ENCODE results near the gene LAYN.
A peak's percentile ranks its signal among the peaks of the same experiment; 100 is the strongest.

The LAYN gene

DNA sequence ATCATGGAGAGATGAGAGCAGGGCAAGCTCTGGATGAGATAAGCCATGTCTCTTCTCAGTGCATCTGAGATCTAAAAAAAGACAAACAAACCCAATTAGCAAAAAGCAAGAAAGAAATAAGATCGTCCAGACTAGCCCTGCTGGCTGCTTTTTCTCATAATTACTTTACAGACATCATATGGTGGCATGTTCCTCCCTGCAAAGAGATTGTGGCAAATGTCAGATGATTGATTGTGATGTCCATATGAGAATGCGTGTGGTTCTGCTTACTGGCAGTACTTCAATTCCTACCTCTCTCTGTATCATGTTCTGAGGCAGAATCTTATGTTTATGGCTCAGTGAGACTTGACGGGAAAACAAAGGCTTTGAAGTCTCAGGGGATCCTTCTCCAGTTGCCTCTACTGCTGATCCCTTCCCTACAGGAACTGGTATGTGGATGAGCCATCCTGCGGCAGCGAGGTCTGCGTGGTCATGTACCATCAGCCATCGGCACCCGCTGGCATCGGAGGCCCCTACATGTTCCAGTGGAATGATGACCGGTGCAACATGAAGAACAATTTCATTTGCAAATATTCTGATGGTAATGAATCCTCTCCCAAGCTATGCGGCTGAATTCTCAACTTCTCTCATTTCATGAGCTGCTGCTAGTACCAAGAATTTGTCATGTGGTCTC, 8.8 kb downstream of the LAYN start:
- no peak overlapping the region for H3K4me3 ChIP-seq (replicated peaks in 1 of 2; ENCODE audit: low read depth in 2 of 2, low read length in 2 of 2)
- DNase-seq (ENCODE audit: low read depth in 2 of 2): no peak
- TF ChIP-seq, protein P1, sequence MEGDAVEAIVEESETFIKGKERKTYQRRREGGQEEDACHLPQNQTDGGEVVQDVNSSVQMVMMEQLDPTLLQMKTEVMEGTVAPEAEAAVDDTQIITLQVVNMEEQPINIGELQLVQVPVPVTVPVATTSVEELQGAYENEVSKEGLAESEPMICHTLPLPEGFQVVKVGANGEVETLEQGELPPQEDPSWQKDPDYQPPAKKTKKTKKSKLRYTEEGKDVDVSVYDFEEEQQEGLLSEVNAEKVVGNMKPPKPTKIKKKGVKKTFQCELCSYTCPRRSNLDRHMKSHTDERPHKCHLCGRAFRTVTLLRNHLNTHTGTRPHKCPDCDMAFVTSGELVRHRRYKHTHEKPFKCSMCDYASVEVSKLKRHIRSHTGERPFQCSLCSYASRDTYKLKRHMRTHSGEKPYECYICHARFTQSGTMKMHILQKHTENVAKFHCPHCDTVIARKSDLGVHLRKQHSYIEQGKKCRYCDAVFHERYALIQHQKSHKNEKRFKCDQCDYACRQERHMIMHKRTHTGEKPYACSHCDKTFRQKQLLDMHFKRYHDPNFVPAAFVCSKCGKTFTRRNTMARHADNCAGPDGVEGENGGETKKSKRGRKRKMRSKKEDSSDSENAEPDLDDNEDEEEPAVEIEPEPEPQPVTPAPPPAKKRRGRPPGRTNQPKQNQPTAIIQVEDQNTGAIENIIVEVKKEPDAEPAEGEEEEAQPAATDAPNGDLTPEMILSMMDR (IDR thresholded peaks at IDR 0.05; ENCODE audit: low read depth, low read length): no peak

DNA sequence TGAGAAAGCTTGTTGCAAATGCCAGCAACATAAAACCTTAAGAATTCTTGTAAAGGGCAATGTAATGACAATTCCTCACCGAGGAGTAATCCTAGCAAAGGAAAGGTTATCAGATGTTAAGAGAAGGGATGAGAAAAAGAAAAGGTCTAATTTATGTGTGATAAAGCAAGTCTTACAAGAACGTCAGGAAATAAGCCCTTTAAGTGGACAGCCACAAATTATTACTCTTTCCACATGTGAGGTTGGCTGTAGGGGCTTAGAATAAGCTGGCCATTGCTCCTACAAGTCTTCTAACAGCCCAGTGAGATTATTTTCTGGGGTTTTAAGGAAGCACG, 9.3 kb downstream of the LAYN start:
- no peak for DNase-seq (ENCODE audit: low read depth in 2 of 2)
- H3K4me3 ChIP-seq (replicated peaks in 1 of 2; ENCODE audit: low read depth in 2 of 2, low read length in 2 of 2): no peak overlapping the region
- TF ChIP-seq, protein P1 (IDR thresholded peaks at IDR 0.05; ENCODE audit: low read depth, low read length): no peak

DNA sequence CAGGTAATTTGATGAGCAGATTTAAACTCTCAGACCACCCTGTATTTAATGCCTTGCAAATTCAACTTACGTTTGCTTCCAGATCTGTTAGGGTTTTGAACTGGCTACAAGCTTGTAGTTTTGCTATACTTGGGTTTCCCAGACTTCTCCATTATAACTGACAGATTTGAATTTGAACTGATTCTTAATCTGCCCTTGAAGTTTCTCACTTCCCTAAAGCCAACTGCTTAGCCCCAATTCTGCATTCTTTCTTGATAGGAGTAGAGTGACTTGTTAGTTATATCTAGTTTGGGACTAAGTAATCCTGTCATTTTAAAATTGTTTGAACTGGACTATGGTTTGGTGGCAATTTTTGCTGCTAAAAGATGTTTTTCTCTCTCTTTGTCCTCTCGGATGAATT, 9.7 kb downstream of the LAYN start:
- TF ChIP-seq, protein P1 (IDR thresholded peaks at IDR 0.05; ENCODE audit: low read depth, low read length): no peak
- no peak for DNase-seq (ENCODE audit: low read depth in 2 of 2)

DNA sequence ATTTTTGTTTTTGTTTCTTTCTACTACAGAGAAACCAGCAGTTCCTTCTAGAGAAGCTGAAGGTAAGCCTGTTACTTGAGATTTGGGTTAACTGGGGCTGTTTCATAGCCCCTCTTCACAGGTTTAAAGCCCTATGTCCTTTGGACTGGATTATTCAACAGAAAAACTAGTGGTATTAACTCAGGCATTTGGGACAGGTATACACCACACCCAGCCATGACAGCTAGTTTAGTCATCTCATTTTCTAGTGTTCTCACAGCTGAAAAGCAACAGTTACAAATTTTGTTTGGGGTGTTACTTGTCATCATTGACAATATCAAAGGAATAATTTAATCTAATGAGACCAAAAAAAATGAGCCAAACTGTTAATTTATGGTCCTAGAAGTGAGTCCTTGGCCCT, 14.0 kb downstream of the LAYN start:
- H3K4me3 ChIP-seq (replicated peaks in 1 of 2; ENCODE audit: low read depth in 2 of 2, low read length in 2 of 2): no peak overlapping the region
- TF ChIP-seq, protein P1 (IDR thresholded peaks at IDR 0.05; ENCODE audit: low read depth, low read length): no peak
- peak in 1 of 2 donors; percentile 24 for DNase-seq (ENCODE audit: low read depth in 2 of 2)

More for the DNA sequence above, 9.7 kb downstream of the LAYN start:
- H3K4me3 ChIP-seq (replicated peaks in 1 of 2; ENCODE audit: low read depth in 2 of 2, low read length in 2 of 2): no peak overlapping the region

DNA sequence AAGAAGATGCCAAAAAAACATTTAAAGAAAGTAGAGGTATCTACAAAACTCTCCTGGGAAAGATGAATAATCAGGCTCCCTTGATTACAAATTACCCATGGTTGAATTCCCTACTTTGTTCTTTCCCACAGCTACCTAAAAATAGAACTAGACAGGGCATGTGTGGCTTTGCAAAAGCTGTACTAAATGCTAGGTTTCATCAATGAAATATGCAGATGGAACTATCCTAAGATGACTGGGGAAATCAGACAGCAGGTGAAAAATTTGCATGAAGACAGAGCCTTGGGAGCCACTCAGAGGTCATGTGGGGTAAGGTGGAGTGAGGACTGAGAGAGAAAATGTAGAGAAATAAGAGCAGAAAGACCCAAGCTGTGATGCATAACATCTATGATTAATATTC, 14.7 kb downstream of the LAYN start:
- TF ChIP-seq, protein P1 (IDR thresholded peaks at IDR 0.05; ENCODE audit: low read depth, low read length): no peak

DNA sequence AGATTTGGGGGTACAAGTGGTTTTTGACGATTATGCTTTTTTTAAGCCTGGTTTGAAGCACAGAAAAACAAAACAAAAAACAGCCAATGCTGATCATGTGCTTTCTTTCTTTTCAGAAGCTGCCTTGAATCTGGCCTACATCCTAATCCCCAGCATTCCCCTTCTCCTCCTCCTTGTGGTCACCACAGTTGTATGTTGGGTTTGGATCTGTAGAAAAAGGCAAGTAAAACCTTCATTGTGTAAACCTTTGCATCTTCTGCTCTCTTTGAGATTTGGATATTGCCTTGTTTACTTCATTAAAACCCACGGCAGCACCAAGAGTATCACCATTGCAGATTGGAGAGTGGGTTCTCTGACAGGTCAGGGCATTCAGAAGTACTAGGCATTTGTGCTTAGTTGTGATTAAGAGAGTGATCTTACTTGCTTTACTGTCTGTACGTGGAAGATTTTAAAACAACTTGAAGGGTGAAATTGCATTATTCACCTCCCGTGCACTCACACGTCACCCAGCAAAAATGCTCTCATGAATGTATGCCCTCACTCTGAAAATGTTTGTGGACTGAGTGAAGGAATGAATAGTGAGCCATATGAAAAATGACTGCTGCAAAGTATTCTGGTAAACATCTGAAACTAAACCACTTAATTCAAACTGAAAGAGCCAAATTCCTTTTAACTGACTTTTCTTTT, 17.0 kb downstream of the LAYN start:
- H3K4me3 ChIP-seq (replicated peaks in 1 of 2; ENCODE audit: low read depth in 2 of 2, low read length in 2 of 2): no peak overlapping the region
- DNase-seq (ENCODE audit: low read depth in 2 of 2): peak; percentile 74 to 96
- TF ChIP-seq, protein P1 (IDR thresholded peaks at IDR 0.05; ENCODE audit: low read depth, low read length): no peak

More for the DNA sequence above, 14.7 kb downstream of the LAYN start:
- no peak overlapping the region for H3K4me3 ChIP-seq (replicated peaks in 1 of 2; ENCODE audit: low read depth in 2 of 2, low read length in 2 of 2)
- peak in 1 of 2 donors; percentile 64 for DNase-seq (ENCODE audit: low read depth in 2 of 2)

Data from cardiac fibroblast (primary cell).